22Rv1 (cell line): ENCODE results near the gene PNPLA7.

Experiments
- H3K27ac ChIP-seq: fragments of 450-650 bp; 2 replicates; pipeline ENCODE4 v1.5.1; 2017
- CTCF ChIP-seq: fragments of 450-650 bp; IDR thresholded peaks from 2 replicates; pipeline ENCODE4 v1.5.1; 2017; ENCODE audit warnings: mild to moderate bottlenecking
- ZFX ChIP-seq: fragments of 450-650 bp; IDR thresholded peaks from 2 replicates; pipeline ENCODE4 v1.6.1; 2017; ENCODE audit warnings: antibody characterized with exemption, borderline replicate concordance

PNPLA7 gene

GRCh38 chr9:137480686-137481683 is 69.2 kb downstream of the PNPLA7 start:
- peak overlapping the region; percentile 84 for H3K27ac ChIP-seq

GRCh38 chr9:137479892-137480685 is 70.1 kb downstream of the PNPLA7 start:
- H3K27ac ChIP-seq = no peak overlapping the region
- TF ChIP-seq ZFX = no peak
- no peak for TF ChIP-seq CTCF

More at GRCh38 chr9:137480686-137481683, 69.2 kb downstream of the PNPLA7 start:
- TF ChIP-seq CTCF (no peak), ZFX (no peak)

- no peak overlapping the region for H3K27ac ChIP-seq
- TF ChIP-seq ZFX (no peak), CTCF (no peak)
Measured at GRCh38 chr9:137478962-137479861, 71.0 kb downstream of the PNPLA7 start.

- TF ChIP-seq CTCF = no peak
- TF ChIP-seq ZFX = no peak
- no peak overlapping the region for H3K27ac ChIP-seq
Measured at GRCh38 chr9:137478613-137478961, 71.6 kb downstream of the PNPLA7 start.

GRCh38 chr9:137477778-137478612 is 72.2 kb downstream of the PNPLA7 start:
- no peak for TF ChIP-seq ZFX
- no peak overlapping the region for H3K27ac ChIP-seq

- TF ChIP-seq CTCF (no peak), ZFX (no peak)
- no peak overlapping the region for H3K27ac ChIP-seq
Measured at GRCh38 chr9:137476856-137477255, 73.3 kb downstream of the PNPLA7 start.
